T-helper 1 cell treated with Interleukin-12 subunit alpha and Interleukin-12 subunit beta and Interleukin-4 antibody, amounts not matched to agents 30 ng/mL and 1 ng/mL, for 36 hours (primary cell): Measurements from ENCODE around the gene NSMCE4A. TPM values are rescaled to one million over a fixed set of nuclear protein-coding genes. Genes with fewer than 3 reads are reported as not detected.
"Not testable (repeated sequence)": the region's sequence is repeated elsewhere in the genome, so short reads cannot be mapped to it uniquely, and the experiment has no call there.

Experiments
- intact Hi-C: fragments of 100-400 bp; cut with micrococcal nuclease; formaldehyde crosslinking; loops from one replicate; pipeline ENCODE4 v1.15.1; 2024
- total RNA-seq: library from RNA; stranded (reverse); gene quantifications from 2 replicates; pipeline ENCODE4 v1.2.3, GENCODE V29; 2022

Gene NSMCE4A
- total RNA-seq, 1 donor from 2014 or later: 60.2 TPM

GRCh38 chr10:121990015-121990677 is 15.1 kb upstream of the NSMCE4A start:
- intact Hi-C loops: no loop called here

DNA sequence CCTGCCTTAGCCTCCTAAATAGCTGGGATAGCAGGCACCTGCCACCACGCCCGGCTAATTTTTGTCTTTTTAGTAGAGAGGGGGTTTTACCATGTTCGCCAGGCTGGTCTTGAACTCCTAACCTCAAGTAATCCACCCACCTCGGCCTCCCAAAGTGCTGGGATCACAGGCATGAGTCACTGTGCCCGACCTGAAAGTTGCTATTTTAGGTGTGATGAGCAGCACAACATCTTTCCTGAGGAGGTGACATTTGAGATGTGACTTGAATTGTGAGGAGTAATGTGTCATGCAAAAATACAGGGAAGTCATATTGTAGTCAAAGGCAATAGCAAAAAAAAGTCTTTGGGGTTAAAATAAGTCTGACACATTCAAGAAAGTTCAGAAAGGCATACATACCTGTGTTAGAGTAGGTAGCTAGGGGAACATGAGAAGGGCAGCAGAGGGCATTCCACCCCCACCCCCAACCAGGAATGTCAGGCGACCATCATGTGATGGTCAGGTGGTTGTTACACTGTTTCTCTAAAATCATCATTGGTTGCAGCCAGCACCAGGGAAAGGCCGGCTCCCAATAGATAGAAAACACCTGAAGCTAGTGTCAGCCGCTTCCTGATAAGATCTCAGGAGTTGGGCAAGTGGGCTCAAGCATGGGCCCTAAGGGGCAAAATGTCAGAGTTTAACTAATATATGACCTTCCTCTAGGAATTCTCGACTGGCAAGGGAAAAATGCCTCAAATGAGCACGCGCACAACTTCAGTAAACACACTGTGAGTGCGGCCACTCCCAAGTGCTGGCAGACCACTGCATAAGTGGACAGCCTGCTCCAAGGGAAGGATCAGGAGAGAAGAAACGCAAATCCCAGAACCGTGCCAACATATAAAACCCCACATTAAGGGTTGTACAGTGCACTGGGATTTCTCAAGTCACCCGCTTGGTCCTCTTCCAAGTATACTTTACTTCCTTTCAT is 13.6 kb upstream of the NSMCE4A start, which contains the start of gene TACC2:
Gene TACC2, plus strand, starts transcription at position 803 of the 964 bp plus-strand sequence. CDS start 32,819 bp downstream, outside the sequence.
- intact Hi-C loops: no loop called here

GRCh38 chr10:121984463-121984862 is 9.4 kb upstream of the NSMCE4A start:
- intact Hi-C loops: no loop called here

GRCh38 chr10:121983852-121984251 is 8.8 kb upstream of the NSMCE4A start:
- intact Hi-C loops: no loop called here

- intact Hi-C loops: no loop called here
Observed at GRCh38 chr10:121981346-121981745, 6.3 kb upstream of the NSMCE4A start.

DNA sequence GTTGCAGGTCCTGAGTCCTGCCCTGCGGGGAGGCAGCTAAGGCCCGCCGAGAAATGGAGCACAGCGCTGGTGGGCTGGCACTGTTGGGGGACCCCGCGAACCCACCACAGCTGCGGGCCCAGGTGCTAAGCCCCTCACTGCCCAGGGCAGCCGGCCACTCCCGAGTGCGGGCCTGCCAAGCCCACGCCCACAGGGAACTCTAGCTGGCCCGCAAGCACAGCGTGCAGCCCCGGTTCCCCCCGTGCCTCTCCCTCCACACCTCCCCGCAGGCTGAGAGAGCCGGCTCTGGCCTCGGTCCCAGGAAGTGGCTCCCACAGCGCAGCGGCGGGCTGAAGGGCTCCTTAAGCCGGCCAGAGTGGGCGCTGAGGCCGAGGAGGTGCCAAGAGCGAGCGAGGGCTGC is 3.5 kb upstream of the NSMCE4A start:
- intact Hi-C loops: no loop called here

- intact Hi-C loops: no loop called here
Observed at GRCh38 chr10:121976607-121977006, 1.6 kb upstream of the NSMCE4A start.

GRCh38 chr10:121975295-121976086 is 474 bp upstream of the NSMCE4A start:
- intact Hi-C loops: loop anchor here (1.0 to 2.0 kb wide), 2 partner anchors 399 to 1179 kb away; partner anchors contain the start of genes BUB3 and PLEKHA1

DNA sequence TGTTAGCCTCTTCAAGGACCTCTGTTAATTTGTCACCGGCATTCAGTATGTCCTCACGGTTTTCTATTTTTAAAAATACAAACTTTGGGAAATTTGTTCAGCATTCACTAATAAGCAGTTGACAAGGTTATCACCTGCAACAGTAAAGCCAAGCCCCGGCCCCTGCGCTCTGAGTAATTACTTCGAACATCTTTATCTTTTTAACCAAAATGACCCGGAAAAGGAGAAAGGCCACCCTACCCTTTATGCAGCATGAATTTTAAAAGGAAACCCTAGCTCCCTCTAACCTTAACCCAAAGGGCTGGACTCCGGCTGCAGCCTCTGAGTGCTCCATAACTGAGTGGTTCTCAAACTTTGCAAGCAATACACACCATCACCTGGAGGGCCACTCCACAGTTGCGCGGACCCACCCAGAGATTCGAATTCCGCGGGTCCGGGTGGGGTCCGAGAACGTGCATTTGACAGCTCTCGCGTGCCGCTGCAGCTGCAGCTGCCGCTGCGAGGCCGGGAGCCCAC is 940 bp downstream of the NSMCE4A start:
- intact Hi-C loops: loop anchor here (1.0 to 5.0 kb wide), 3 partner anchors 46 to 1181 kb away; partner anchors contain the start of genes ATE1, BUB3 and WDR11

- intact Hi-C loops: not testable (repeated sequence)
Observed at GRCh38 chr10:121969086-121969485, 5.9 kb downstream of the NSMCE4A start.

DNA sequence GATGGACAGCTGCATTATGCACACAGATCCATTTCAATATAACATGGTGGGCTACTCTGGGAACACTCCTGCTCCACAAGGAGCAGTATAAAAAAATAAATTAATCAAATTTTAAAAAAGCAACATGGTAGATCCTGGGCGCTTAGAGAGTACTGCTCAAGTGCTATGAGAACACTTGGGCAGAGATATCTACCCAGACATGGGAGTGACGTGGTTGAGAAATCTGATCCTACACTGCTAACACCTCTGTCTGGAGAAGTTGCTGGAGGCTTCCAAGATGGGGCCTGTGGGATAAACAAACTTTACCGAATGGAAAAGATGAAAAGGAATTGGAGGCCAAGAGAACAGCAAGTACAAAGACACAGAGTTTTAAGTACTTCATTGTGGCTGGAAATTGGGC is 9.0 kb downstream of the NSMCE4A start:
- intact Hi-C loops: no loop called here

- intact Hi-C loops: no loop called here
Observed at GRCh38 chr10:121961456-121961855, 13.6 kb downstream of the NSMCE4A start.

GRCh38 chr10:121959671-121960070 is 15.3 kb downstream of the NSMCE4A start:
- intact Hi-C loops: no loop called here

- intact Hi-C loops: no loop called here
Observed at GRCh38 chr10:121956111-121957061, 18.6 kb downstream of the NSMCE4A start.

DNA sequence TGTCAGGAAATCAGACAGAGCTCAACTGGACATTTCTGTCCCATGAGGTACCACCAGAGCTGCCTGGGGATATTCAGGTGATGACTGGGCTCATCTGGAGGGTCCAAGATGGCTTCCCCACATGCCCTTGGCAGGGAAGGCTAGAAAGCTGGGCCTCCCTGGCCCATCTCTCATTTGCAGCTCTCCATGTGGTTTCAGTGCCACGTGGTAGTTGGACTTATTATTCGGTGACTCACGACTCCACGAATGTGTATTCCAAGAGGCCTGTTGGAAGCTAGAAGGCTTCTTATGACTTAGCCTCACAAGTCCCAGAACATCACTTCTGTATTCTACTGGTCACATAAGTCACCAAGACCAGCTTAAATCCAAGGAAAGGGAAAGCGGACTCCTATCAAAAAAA is 22.8 kb downstream of the NSMCE4A start:
- intact Hi-C loops: no loop called here

DNA sequence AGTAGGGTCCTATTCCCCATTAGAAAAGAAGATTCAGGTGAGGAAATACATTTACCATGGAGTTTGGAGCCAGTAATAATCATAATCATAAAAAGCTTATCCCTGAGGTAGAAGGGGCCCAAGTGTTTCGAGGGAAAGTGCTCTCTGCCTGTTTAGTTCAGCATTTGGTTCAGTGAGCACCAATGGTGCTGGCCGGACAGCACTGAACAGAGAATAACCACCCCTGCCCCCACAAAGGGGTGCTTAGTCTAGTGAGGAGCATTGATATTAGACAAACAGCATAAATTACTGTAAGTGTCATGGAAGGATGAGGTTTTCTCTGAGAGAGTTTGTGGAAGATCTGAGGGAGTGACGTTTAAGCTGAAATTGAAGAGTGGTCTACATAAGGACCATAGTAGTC is 25.6 kb downstream of the NSMCE4A start:
- intact Hi-C loops: no loop called here

- intact Hi-C loops: no loop called here
Observed at GRCh38 chr10:121949049-121949448, 26.0 kb downstream of the NSMCE4A start.

GRCh38 chr10:121947343-121948330 is 27.4 kb downstream of the NSMCE4A start:
- intact Hi-C loops: no loop called here
